ENCODE results near the gene PIK3R5. TPM values are rescaled to one million over a fixed set of nuclear protein-coding genes. Genes with fewer than 3 reads are reported as not detected.
A peak's percentile ranks its signal among the peaks of the same experiment; 100 is the strongest.

The PIK3R5 gene
- polyA plus RNA-seq, 3 donors: 32.1 to 127 (median 47.5) TPM

DNA sequence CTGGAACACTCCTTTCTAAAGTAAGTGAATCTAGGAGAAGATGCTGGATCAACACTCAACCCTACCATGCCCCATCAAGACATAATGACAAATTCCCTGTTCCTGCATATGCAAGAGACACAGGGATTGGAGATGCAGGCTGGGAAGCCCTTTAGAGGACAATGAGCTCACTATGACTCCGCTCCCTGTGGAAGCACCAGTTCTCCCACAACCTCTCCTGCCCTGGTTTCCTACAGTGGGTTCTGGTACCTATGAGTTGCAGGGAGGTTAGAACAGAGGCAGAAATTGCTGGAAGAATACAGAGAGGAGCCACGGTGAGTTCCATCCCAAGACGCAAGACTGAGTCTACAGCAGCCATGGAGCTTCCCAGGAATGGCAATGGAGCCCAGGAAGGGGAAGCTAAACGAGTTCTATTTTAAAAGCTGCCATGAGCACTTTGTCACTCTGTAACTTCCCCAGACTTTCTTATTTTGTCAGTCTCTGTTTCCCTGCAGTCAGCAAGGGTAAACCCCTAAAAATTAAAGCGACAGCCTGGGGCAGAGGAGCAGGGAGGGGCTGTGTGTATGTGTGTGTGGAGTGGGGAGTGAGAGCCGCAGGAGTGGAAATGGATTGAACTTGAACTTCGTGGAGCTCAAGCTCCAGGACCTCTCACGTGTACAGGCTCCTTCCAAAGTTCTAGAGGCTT lies 55.8 kb downstream of the PIK3R5 start:
- Histone ChIP-seq H3K9me3 (replicated peaks in 1 of 2; ENCODE audit: control insufficient read depth in 1 of 2, insufficient read depth in 1 of 2, low read length in 2 of 2) (no peaks in the 10 kb centered on the region), H2AFZ (ENCODE audit: insufficient read depth, low read depth, low read length, poor library complexity, severe bottlenecking) (no peak overlapping the region), H3K9ac (ENCODE audit: insufficient read depth, low read length, poor library complexity, severe bottlenecking) (no peak overlapping the region), H3K4me2 (replicated peaks; ENCODE audit: extremely low read depth, low read length, poor library complexity, severe bottlenecking) (no peak overlapping the region), H4K20me1 (ENCODE audit: insufficient read depth, low read length) (peaks cover 60% of the 10 kb centered on the region), H3K79me2 (ENCODE audit: insufficient read depth, low read length) (peaks cover 43% of the 10 kb centered on the region), H3K4me1 (ENCODE audit: control insufficient read depth in 1 of 2, insufficient read depth in 2 of 2, low read length in 2 of 2) (no peaks in the 10 kb centered on the region), H3K27me3 (ENCODE audit: control insufficient read depth in 2 of 2, insufficient read depth in 2 of 2, low read length in 2 of 2) (no peaks in the 10 kb centered on the region), H3K4me3 (replicated peaks in 1 of 3; ENCODE audit: low read depth in 2 of 3, low read length in 3 of 3) (no peak overlapping the region), H3K27ac (ENCODE audit: low read depth in 1 of 2, low read length in 2 of 2) (peak overlapping the region in 1 of 2 donors; percentile 60), H3K36me3 (replicated peaks in 1 of 2; ENCODE audit: control insufficient read depth in 1 of 2, insufficient read depth in 2 of 2, low read length in 2 of 2) (peaks cover 66 to 99% of the 10 kb centered on the region in 2 donors)
- H3K4me1 Mint-ChIP-seq: peaks cover 9% of the 10 kb centered on the region
- H3K4me3 Mint-ChIP-seq: no peak overlapping the region
- peaks cover 94 to 100% of the 10 kb centered on the region in 2 donors for H3K36me3 Mint-ChIP-seq
- DNase-seq: peak in 1 of 3 donors; percentile 4
- peak overlapping the region in 3 of 7 donors; percentile 2 to 73 (median 50) for H3K27ac Mint-ChIP-seq
- peaks cover 0 to 2% (median 0%) of the 10 kb centered on the region in 7 donors for H3K9me3 Mint-ChIP-seq
- intact Hi-C loops (cut with micrococcal nuclease): loop anchor here in 1 of 2 donors (5.0 kb wide), 1 partner anchor 83 kb away; no protein-coding TSS in a partner anchor
- TF ChIP-seq CTCF (IDR thresholded peaks at IDR 0.05): no peak
- no peaks in the 10 kb centered on the region for H3K27me3 Mint-ChIP-seq (ENCODE audit: low read depth in 3 of 3)
- WGBS (ENCODE audit: insufficient coverage): 96% methylated on average over 3 of the region's 8 CpGs

DNA sequence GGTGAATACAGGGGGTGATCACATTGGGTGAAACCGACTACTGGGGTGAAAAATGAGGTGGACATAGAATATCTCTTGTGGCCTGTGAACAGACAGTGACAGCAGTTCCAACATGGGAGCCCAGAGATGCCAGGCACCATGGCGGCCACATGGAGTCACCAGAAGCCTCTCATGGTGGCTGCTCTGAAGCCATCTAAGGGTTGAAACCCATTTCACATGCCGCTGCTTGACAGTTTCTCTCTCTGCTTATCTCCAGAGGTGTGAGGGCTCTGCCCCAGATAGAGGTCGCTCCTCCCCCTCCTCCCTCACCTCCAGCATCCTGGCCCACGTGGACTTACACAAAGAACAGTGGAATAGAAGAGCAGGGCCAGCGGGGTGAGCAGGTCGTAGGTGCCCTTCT lies 60.2 kb downstream of the PIK3R5 start:
- Mint-ChIP-seq H3K4me1 (peaks cover 7% of the 10 kb centered on the region), H3K36me3 (peaks cover 91 to 99% of the 10 kb centered on the region in 2 donors), H3K4me3 (no peak overlapping the region), H3K27me3 (ENCODE audit: low read depth in 3 of 3) (no peaks in the 10 kb centered on the region), H3K27ac (peak overlapping the region in 5 of 7 donors; percentile 17 to 86 (median 70)), H3K9me3 (peaks cover 0 to 1% (median 0%) of the 10 kb centered on the region in 7 donors)
- intact Hi-C loops (cut with micrococcal nuclease): no loop called here
- Histone ChIP-seq H3K4me3 (replicated peaks in 1 of 3; ENCODE audit: low read depth in 2 of 3, low read length in 3 of 3) (no peak overlapping the region), H3K79me2 (ENCODE audit: insufficient read depth, low read length) (peaks cover 2% of the 10 kb centered on the region), H3K9ac (ENCODE audit: insufficient read depth, low read length, poor library complexity, severe bottlenecking) (no peak overlapping the region), H2AFZ (ENCODE audit: insufficient read depth, low read depth, low read length, poor library complexity, severe bottlenecking) (no peak overlapping the region), H3K36me3 (replicated peaks in 1 of 2; ENCODE audit: control insufficient read depth in 1 of 2, insufficient read depth in 2 of 2, low read length in 2 of 2) (peaks cover 77 to 99% of the 10 kb centered on the region in 2 donors), H3K4me1 (ENCODE audit: control insufficient read depth in 1 of 2, insufficient read depth in 2 of 2, low read length in 2 of 2) (no peaks in the 10 kb centered on the region), H3K27me3 (ENCODE audit: control insufficient read depth in 2 of 2, insufficient read depth in 2 of 2, low read length in 2 of 2) (no peaks in the 10 kb centered on the region), H3K4me2 (replicated peaks; ENCODE audit: extremely low read depth, low read length, poor library complexity, severe bottlenecking) (no peak overlapping the region), H3K27ac (ENCODE audit: low read depth in 1 of 2, low read length in 2 of 2) (peak overlapping the region in 1 of 2 donors; percentile 40), H3K9me3 (replicated peaks in 1 of 2; ENCODE audit: control insufficient read depth in 1 of 2, insufficient read depth in 1 of 2, low read length in 2 of 2) (no peaks in the 10 kb centered on the region), H4K20me1 (ENCODE audit: insufficient read depth, low read length) (peaks cover 60% of the 10 kb centered on the region)
- no peak for TF ChIP-seq CTCF (IDR thresholded peaks at IDR 0.05)
- 94% methylated on average over 3 of the region's 7 CpGs for WGBS (ENCODE audit: insufficient coverage)
- DNase-seq: peak in 1 of 3 donors; percentile 6
